ENCODE measurements around the gene CABP7. TPM values are rescaled to one million over a fixed set of nuclear protein-coding genes. Genes with fewer than 3 reads are reported as not detected.

The CABP7 gene
- total RNA-seq, 1 experiment from 2014 or later = 2.1 TPM

DNA sequence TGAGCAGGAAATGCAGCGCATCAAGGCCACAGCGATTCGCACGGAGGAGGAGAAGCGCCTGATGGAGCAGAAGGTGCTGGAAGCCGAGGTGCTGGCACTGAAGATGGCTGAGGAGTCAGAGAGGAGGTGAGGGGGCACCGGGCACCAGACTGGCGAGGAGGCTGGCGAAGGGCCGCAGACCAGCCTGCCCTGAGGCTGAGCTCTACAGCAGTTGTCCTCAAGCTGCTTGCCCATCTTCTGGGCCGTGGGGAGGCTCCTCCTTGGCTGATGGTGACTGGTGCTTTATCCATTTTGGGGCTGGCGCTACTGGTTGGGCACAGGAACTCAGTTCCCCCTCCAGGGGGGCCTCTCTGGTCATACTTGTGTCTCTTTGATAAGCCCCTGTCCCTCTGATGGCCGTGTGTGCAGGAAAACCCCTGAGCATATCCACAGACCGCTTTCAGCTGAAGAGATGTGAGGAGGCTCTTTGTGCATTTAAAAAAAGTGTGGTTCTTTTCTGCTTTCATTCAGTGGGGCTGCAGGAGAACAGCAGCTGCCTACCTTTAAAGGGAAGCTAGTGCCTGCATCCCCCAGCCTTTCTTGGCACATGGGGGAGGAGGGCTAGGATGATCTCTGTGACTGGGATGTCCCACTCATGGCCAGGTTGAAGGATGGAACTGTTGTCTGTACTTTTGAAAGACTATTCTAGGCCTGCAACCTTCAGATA, 46.3 kb upstream of the CABP7 start:
- Histone ChIP-seq H3K27ac (ENCODE audit: low read length) (no peak overlapping the region), H3K36me3 (ENCODE audit: control insufficient read depth, insufficient read depth, low read length) (peaks cover 10% of the 10 kb centered on the region), H3K4me1 (ENCODE audit: control insufficient read depth, insufficient read depth, low read length) (no peaks in the 10 kb centered on the region), H3K9me3 (ENCODE audit: control insufficient read depth, insufficient read depth, low read depth, low read length) (no peaks in the 10 kb centered on the region), H3K4me3 (ENCODE audit: low read depth in 2 of 2, low read length in 2 of 2) (no peak overlapping the region), H3K27me3 (ENCODE audit: control insufficient read depth, insufficient read depth, low read length) (no peaks in the 10 kb centered on the region)
- ChIA-PET CTCF (no interaction called here), POLR2A (no interaction called here)
- DNase-seq (ENCODE audit: low read depth, low spot score) (no peak), ATAC-seq (no peak)
- in situ Hi-C loops (cut with HindIII; ENCODE audit: low pct_unique_long_range_greater_than_20kb, low sequenced_read_pairs) = no loop called here
- BruUV-seq (replicated peaks) = no TSS peak
- intact Hi-C loops (cut with micrococcal nuclease; ENCODE audit: unreplicated experiment) = no loop called here
- TF ChIP-seq, protein P1, sequence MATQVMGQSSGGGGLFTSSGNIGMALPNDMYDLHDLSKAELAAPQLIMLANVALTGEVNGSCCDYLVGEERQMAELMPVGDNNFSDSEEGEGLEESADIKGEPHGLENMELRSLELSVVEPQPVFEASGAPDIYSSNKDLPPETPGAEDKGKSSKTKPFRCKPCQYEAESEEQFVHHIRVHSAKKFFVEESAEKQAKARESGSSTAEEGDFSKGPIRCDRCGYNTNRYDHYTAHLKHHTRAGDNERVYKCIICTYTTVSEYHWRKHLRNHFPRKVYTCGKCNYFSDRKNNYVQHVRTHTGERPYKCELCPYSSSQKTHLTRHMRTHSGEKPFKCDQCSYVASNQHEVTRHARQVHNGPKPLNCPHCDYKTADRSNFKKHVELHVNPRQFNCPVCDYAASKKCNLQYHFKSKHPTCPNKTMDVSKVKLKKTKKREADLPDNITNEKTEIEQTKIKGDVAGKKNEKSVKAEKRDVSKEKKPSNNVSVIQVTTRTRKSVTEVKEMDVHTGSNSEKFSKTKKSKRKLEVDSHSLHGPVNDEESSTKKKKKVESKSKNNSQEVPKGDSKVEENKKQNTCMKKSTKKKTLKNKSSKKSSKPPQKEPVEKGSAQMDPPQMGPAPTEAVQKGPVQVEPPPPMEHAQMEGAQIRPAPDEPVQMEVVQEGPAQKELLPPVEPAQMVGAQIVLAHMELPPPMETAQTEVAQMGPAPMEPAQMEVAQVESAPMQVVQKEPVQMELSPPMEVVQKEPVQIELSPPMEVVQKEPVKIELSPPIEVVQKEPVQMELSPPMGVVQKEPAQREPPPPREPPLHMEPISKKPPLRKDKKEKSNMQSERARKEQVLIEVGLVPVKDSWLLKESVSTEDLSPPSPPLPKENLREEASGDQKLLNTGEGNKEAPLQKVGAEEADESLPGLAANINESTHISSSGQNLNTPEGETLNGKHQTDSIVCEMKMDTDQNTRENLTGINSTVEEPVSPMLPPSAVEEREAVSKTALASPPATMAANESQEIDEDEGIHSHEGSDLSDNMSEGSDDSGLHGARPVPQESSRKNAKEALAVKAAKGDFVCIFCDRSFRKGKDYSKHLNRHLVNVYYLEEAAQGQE (IDR thresholded peaks at IDR 0.05; ENCODE audit: insufficient read depth in 1 of 2, low read depth in 2 of 2, low read length in 1 of 2) = no peak
- TF ChIP-seq TCF7L2 (IDR thresholded peaks at IDR 0.05; ENCODE audit: low read depth, low read length) (no peak), SIN3A (IDR thresholded peaks at IDR 0.05; ENCODE audit: borderline replicate concordance, insufficient read depth, low read depth, low read length) (no peak), POLR2AphosphoS5 (IDR thresholded peaks at IDR 0.05; ENCODE audit: low read depth, low read length) (no peak)
- TF ChIP-seq, protein P2, sequence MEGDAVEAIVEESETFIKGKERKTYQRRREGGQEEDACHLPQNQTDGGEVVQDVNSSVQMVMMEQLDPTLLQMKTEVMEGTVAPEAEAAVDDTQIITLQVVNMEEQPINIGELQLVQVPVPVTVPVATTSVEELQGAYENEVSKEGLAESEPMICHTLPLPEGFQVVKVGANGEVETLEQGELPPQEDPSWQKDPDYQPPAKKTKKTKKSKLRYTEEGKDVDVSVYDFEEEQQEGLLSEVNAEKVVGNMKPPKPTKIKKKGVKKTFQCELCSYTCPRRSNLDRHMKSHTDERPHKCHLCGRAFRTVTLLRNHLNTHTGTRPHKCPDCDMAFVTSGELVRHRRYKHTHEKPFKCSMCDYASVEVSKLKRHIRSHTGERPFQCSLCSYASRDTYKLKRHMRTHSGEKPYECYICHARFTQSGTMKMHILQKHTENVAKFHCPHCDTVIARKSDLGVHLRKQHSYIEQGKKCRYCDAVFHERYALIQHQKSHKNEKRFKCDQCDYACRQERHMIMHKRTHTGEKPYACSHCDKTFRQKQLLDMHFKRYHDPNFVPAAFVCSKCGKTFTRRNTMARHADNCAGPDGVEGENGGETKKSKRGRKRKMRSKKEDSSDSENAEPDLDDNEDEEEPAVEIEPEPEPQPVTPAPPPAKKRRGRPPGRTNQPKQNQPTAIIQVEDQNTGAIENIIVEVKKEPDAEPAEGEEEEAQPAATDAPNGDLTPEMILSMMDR (IDR thresholded peaks at IDR 0.05) = no peak

DNA sequence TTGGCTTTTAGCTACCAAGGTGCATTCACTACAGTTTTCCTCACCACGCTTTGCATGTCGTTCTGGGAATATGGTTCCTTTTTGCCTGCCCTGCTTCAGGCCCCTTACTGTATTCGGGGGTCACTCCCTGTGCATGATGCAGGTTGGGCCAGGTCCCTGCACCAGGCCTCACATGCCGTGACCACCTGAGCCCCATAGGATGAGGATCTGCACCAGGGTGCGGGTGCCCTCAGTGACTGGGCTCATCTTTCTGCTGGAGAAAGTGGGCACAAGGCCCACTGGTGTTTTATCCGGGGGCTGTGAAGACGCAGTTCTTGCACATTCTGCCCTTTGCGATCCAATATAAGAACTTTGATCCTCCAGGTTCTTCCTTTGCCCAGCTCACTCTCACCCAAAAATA, 45.7 kb upstream of the CABP7 start:
- Histone ChIP-seq H3K4me3 (ENCODE audit: low read depth in 2 of 2, low read length in 2 of 2) (no peak overlapping the region), H3K4me1 (ENCODE audit: control insufficient read depth, insufficient read depth, low read length) (no peaks in the 10 kb centered on the region), H3K36me3 (ENCODE audit: control insufficient read depth, insufficient read depth, low read length) (peaks cover 7% of the 10 kb centered on the region), H3K27me3 (ENCODE audit: control insufficient read depth, insufficient read depth, low read length) (no peaks in the 10 kb centered on the region), H3K27ac (ENCODE audit: low read length) (no peak overlapping the region), H3K9me3 (ENCODE audit: control insufficient read depth, insufficient read depth, low read depth, low read length) (no peaks in the 10 kb centered on the region)
- no TSS peak for BruUV-seq (replicated peaks)
- ATAC-seq (no peak), DNase-seq (ENCODE audit: low read depth, low spot score) (no peak)
- intact Hi-C loops (cut with micrococcal nuclease; ENCODE audit: unreplicated experiment) = no loop called here
- ChIA-PET POLR2A (no interaction called here), CTCF (no interaction called here)
- TF ChIP-seq, protein P1 (IDR thresholded peaks at IDR 0.05; ENCODE audit: insufficient read depth in 1 of 2, low read depth in 2 of 2, low read length in 1 of 2) = no peak
- TF ChIP-seq TCF7L2 (IDR thresholded peaks at IDR 0.05; ENCODE audit: low read depth, low read length) (no peak), POLR2AphosphoS5 (IDR thresholded peaks at IDR 0.05; ENCODE audit: low read depth, low read length) (no peak), SIN3A (IDR thresholded peaks at IDR 0.05; ENCODE audit: borderline replicate concordance, insufficient read depth, low read depth, low read length) (no peak)
- TF ChIP-seq, protein P2 (IDR thresholded peaks at IDR 0.05) = no peak
- in situ Hi-C loops (cut with HindIII; ENCODE audit: low pct_unique_long_range_greater_than_20kb, low sequenced_read_pairs) = no loop called here

Measured in Panc1 (cell line).